GM21423 (cell line): Measurements from ENCODE around the gene CDC42BPG.

Source experiments
- ATAC-seq: cut with Tn5 transposase; IDR thresholded peaks from one replicate; pipeline ENCODE4 v1.9.1; 2021; ENCODE audit warnings: mild to moderate bottlenecking, moderate library complexity; ENCODE audit not compliant: unreplicated experiment

The CDC42BPG gene

GRCh38 chr11:64804346-64805210, 39.9 kb downstream of the CDC42BPG start:
- ATAC-seq = no peak

GRCh38 chr11:64803846-64804345, 40.6 kb downstream of the CDC42BPG start:
- no peak for ATAC-seq

DNA sequence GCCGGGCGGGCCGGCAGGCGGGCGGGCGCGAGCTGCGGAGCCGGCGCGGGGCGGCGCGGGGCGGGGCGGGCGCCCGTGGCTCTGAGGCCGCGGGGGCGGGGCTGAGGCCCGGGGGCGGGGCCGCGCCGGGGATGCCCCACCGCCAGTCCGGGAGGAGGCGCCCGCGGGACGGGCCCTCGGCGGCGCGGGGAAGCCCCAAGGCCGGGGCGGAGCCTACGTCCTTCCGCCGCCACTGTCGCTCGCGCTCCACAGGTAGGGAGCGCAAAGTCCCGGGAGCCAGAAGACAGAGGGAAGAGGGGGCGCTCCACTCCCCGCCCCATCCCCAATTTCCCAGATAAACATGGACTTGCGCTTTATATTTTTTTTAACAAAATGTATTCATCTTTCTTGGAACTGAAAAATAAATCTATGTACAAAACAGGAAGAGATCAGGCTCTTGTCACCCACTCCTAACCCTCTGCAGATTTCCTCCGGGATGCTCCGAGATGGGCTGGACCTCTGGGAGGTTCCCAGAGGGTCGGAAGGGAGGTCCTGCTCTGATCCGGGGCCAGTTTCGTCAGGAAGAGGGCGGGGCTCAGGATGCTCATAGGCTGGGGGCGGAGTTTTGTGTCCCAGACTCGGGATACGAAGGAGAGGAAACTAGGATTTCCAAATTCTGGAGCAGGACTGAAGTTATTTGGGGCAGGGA, 41.2 kb downstream of the CDC42BPG start, which contains the start of gene MAP4K2:
TSS of gene MAP4K2 (minus strand) at position 57 of the 688 bp plus-strand sequence. CDS start 65 bp downstream, outside the sequence.
- peak; percentile 62 for ATAC-seq

DNA sequence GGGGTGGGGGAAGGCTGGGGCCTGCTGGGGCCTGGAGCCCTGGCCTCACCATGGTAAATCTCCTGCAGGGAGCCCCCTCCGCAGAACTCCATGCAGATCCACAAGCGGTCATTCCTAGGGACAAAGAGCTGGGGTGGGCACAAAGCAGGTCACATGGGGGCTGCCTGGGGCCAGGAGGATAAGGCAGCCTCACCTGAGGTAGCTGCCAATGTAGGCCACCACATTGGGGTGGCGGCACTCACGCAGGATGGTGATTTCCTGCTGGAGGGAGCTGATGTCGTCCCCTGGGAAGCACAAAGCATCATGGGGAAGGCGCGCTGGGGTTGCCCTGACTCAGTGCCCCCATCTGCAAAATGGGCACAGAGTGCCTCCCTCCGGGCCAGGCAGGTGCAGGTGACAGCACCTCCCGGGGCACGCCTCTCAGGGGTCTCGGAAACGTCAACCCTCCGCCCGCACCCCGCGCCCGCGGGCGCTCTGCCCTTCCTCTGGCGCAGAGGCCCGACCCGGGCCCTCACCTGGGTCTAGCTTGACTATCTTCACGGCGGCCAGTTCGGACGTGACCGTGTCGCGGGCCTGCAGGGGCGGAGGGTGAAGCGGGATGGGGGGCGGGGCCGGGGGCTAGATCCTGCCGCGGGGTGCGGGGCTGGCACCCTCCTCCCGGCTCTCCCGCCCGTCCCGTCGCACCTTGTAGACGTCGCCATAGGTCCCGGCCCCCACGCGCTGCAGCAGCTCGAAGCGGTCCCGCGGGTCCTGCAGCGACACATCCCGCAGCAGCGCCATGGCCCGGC, 41.9 kb downstream of the CDC42BPG start:
- peak; percentile 4 for ATAC-seq

- ATAC-seq = no peak
These were observed 42.7 kb downstream of the CDC42BPG start for GRCh38 chr11:64801561-64802369.

DNA sequence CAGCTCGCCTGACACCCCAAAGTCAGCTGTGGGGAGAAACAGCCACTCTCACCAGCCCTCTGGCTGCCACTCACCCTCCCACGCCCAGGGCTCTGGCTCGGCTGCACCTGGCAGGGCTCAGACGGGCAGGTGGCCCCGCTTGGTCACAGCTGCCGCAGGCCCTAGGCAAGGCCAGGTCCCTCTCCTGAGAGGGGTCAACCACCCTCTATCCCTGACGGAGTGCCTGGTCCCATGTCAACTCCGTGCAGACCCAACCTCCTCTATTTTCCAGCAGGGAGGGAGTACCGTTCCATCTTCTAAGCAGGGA, 43.3 kb downstream of the CDC42BPG start:
- no peak for ATAC-seq

DNA sequence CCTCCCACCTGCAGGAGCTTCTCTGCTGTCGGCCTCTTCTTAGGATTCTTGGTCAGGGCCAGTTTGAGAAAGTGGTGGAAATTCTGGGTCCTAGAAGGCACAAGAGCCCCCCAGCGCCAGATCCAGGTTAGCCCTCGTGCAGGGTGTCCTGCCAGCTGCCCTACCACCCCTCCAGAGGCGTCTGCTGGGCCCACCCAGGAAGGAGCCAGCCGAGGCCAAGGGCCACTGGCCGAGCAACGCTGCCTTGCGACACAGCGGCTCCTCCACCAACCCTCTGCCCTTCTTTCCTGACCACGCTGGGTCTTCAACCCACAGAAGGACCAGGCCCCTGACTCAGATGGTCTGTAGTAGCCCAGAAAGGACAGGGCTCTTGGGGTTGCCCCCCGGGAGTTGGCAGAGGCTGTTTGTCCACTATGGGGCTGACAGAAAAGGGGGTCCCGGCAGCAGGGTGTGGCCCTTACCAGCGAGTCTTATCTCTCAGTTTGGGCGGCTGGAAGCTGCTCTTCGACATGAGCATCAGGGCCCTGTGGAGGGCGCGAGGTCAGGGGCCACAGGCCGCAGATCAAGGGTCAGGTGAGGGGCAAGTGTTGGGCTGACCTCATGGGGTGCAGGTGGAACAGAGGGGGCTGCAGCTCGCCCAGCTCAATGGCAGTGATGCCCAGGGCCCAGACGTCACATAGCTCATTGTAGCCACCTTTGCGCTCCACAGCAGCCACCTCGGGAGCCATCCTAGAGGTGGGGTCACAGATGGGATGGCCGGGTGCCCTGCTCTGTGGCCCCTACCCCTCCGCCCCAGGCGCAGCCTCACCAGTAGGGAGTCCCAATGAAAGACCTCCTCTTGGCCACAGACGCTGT, 43.9 kb downstream of the CDC42BPG start:
- no peak for ATAC-seq

DNA sequence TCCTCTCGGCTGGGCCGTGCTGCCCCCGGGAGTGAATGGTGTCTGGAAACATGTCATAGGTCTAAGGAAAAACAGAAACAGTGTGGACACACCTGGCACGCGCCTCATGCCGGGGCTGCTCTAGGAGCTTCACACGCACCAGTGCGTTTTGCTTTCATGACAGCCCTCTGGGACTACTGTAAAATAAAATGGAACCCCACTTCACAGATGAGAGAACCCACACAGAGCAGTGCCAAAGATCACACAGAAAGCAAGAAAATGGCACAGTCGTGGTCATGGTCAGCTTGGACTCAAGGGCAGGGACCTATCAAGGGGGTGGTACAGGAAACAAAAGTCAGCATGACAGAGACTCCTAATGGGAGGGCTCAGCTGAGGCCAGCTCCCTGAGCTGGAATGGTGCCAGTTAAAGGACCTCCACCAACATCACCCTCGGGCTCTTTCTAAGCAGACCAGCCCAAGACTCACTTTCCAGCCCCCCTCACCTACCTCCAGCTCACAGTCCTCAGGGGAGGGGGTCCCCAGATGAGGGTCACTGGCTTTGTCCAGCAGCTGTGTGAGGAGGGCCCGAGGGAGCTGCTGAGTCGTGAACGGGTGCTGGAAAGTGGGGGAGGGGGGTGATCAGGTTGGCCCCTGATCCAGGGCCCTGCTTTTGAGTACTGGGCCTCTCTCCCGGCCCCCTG, 44.7 kb downstream of the CDC42BPG start:
- no peak for ATAC-seq

- ATAC-seq = no peak
These were observed 45.2 kb downstream of the CDC42BPG start for GRCh38 chr11:64799256-64799622.

DNA sequence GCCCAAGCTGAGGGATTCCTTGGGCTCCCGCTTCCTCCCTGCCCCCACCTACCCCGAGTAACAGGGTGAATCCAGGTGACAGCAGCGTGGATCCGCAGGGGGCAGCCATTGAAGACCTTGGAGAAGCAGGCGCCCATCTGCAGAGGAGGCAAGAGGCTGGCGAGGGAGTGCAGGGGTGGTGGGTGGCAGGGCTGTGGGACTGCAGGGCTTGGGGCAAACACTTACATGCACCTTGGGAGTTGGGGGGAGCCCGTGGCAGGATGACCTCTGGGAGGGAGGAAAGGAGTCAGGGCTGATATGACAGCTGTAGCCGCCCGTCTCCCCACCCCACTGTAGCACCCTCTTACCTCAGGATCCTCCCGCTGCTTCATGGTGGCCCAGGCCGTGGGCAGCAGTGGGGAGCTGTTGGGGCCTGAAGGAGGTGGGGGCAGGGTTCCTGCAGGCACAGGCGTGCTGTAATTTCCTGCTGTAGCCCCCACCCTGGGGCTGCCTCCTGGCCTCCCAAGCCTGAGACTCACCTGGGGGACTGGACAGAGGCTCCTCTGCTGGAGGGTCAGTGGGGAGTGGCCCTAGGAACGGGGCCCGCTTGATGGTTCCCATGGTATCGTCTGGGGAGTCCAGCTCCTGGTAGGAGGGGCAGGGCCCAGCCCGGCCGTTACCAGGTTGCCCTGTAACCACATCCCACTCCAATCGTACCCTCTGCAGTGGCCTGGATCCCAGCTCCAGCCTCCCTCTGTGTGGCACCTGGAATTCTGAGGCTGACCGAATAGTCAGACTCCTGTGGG, 47.5 kb downstream of the CDC42BPG start:
- ATAC-seq = no peak

GRCh38 chr11:64796047-64796756, 48.3 kb downstream of the CDC42BPG start:
- ATAC-seq = no peak

- no peak for ATAC-seq
These were observed 49.9 kb downstream of the CDC42BPG start for GRCh38 chr11:64794526-64794925.

DNA sequence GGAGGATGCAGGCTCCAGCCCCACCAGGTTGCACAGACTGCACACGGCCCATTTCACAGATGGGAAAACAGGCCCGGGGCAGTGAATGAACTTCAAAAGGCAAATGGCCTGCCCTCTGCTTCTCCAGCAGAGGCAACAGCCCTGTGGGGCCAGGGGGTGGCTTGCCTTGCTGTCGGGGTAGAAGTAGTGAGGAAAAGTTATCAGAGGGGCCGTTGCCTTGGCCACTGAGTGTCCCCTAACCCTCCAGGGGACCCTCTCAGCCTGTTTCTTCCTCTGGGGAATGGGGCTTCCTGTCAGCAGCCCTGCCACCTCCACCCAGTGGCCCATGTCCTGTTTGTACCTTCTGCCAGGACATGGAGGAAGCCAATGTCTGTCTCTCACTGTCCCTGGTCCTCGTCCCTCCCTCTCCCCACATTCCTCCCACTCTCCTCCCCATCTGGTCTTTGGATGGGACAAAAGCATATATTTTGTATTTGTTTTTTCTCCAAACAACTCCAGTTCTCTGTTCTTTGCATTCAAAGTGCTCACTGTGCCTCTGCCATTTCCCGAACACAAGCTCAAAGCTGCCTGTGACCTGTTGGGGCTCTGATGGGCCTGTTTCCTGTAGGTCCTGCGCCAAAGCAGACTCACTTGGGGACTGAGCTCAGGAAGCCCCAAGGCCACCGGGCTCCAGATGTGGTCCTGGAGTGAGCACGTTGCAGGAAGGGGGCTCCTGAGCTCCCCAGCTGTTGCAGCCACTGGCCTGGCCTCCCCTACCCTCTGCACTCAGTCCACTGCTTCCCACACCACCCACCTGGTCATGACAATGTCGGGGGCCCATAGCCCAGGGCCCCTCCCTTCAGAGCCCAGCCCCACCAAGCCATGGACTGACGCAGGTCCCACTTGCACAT, 50.9 kb downstream of the CDC42BPG start:
- ATAC-seq = no peak

DNA sequence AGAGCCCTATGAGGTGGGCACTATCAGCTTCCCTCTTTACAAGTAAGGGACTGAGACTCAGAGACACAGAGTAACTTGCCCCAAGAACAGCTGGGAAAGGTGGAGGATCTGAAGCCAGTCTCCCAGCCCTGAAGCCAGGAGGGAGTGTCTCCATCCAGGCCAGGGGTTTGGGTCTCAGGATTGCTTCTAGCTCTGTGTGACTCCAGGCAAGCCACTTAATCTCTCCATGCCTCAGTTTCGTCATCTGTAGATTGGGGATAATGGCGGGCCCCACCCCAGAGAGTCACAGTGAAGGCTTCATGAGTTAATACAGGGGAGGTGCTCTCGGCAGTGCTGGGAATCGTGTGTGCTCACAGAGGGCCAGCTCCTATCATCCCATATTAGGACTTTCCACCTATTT, 52.0 kb downstream of the CDC42BPG start:
- ATAC-seq = no peak

- no peak for ATAC-seq
These were observed 52.6 kb downstream of the CDC42BPG start for GRCh38 chr11:64791781-64792291.
